HEK293 (cell line): ENCODE measurements around the gene CC2D1B.
A peak's percentile ranks its signal among the peaks of the same experiment; 100 is the strongest.

Experiments used
- CTCF ChIA-PET: fragments of 350-600 bp; formaldehyde crosslinking; extraction: SDS; loops from one replicate; lab custom pipeline; 2021; ENCODE audit warnings: antibody characterized with exemption; lab: Yijun Ruan, JAX
- POLR2A ChIA-PET: fragments of 300-600 bp; formaldehyde crosslinking; extraction: SDS; loops from one replicate; lab custom pipeline; 2020; ENCODE audit warnings: antibody characterized with exemption, inconsistent platforms; lab: Yijun Ruan, JAX
- H3K27ac ChIP-seq: fragments of 200-500 bp; sonication (Bioruptor generic); 2 replicates; pipeline ENCODE4 v1.5.1; 2014; ENCODE audit warnings: low read depth, low read length, control low read depth, inconsistent platforms; ENCODE audit errors: extremely low read depth
- H3K36me3 ChIP-seq, 2 experiments: fragments of 200-500 bp in 1 of 2; sonication (Bioruptor generic) in 1 of 2; 1 replicate in 1 of 2; 2 replicates in 1 of 2; pipeline ENCODE4 v1.5.1; 2014 to 2017; ENCODE audit warnings: inconsistent platforms in 2 of 2, low read length in 2 of 2; ENCODE audit not compliant: control insufficient read depth in 2 of 2, insufficient read depth in 1 of 2
- H3K4me1 ChIP-seq: fragments of 200-500 bp; sonication (Bioruptor generic); 2 replicates; pipeline ENCODE4 v1.5.1; 2014; ENCODE audit warnings: mild to moderate bottlenecking, low read length, inconsistent platforms; ENCODE audit not compliant: control insufficient read depth, insufficient read depth
- H3K4me3 ChIP-seq: 2 replicates; pipeline ENCODE4 v1.5.1; 2011; ENCODE audit warnings: low read depth, mild to moderate bottlenecking, control low read depth, low read length, moderate library complexity
- H3K9me3 ChIP-seq: fragments of 200-500 bp; sonication (Bioruptor generic); 2 replicates; pipeline ENCODE4 v1.5.1; 2014; ENCODE audit warnings: low read depth, low read length, inconsistent platforms; ENCODE audit not compliant: control insufficient read depth, insufficient read depth
- BCL6B ChIP-seq: fragments of 450-650 bp; formaldehyde crosslinking; IDR thresholded peaks from 2 replicates; pipeline ENCODE4 v1.5.1; 2017; ENCODE audit warnings: missing biosample characterization, missing genetic modification characterization
- GLIS1 ChIP-seq: fragments of 450-650 bp; formaldehyde crosslinking; IDR thresholded peaks from 2 replicates; pipeline ENCODE4 v1.5.1; 2016; ENCODE audit warnings: missing biosample characterization, missing genetic modification characterization
- GLIS2 ChIP-seq: fragments of 450-650 bp; formaldehyde crosslinking; IDR thresholded peaks from 2 replicates; pipeline ENCODE4 v1.5.1; 2016; ENCODE audit warnings: missing biosample characterization, missing genetic modification characterization
- INSM2 ChIP-seq: fragments of 450-650 bp; formaldehyde crosslinking; IDR thresholded peaks from 2 replicates; pipeline ENCODE4 v1.5.1; 2016; ENCODE audit warnings: missing biosample characterization, missing genetic modification characterization
- MYNN ChIP-seq: fragments of 450-650 bp; formaldehyde crosslinking; IDR thresholded peaks from 2 replicates; pipeline ENCODE4 v1.5.1; 2016; ENCODE audit warnings: missing biosample characterization, missing genetic modification characterization, borderline replicate concordance
- PRDM1 ChIP-seq: fragments of 450-650 bp; formaldehyde crosslinking; IDR thresholded peaks from 2 replicates; pipeline ENCODE4; 2016; ENCODE audit warnings: missing biosample characterization, missing genetic modification characterization
- PRDM10 ChIP-seq: fragments of 450-650 bp; formaldehyde crosslinking; IDR thresholded peaks from 2 replicates; pipeline ENCODE4 v1.5.1; 2016; ENCODE audit warnings: missing biosample characterization, missing genetic modification characterization
- PRDM6 ChIP-seq: fragments of 450-650 bp; formaldehyde crosslinking; IDR thresholded peaks from 2 replicates; pipeline ENCODE4 v1.5.1; 2017; ENCODE audit warnings: missing biosample characterization, missing genetic modification characterization
- SP7 ChIP-seq: fragments of 450-650 bp; formaldehyde crosslinking; IDR thresholded peaks from 2 replicates; pipeline ENCODE4 v1.5.1; 2016; ENCODE audit warnings: missing biosample characterization, missing genetic modification characterization
- YY1 ChIP-seq: fragments of 450-650 bp; formaldehyde crosslinking; IDR thresholded peaks from 2 replicates; pipeline ENCODE4 v1.5.1; 2018; ENCODE audit warnings: missing biosample characterization, missing genetic modification characterization
- ZBTB17 ChIP-seq: fragments of 450-650 bp; formaldehyde crosslinking; IDR thresholded peaks from 2 replicates; pipeline ENCODE4 v1.5.1; 2016; ENCODE audit warnings: missing biosample characterization, missing genetic modification characterization
- ZBTB20 ChIP-seq: fragments of 450-650 bp; formaldehyde crosslinking; IDR thresholded peaks from 2 replicates; pipeline ENCODE4 v1.5.1; 2016; ENCODE audit warnings: missing biosample characterization, missing genetic modification characterization
- ZBTB8A ChIP-seq: fragments of 450-650 bp; formaldehyde crosslinking; IDR thresholded peaks from 2 replicates; pipeline ENCODE4 v1.5.1; 2016; ENCODE audit warnings: missing biosample characterization, missing genetic modification characterization
- ZEB2 ChIP-seq: fragments of 450-650 bp; formaldehyde crosslinking; IDR thresholded peaks from 2 replicates; pipeline ENCODE4 v1.5.1; 2016; ENCODE audit warnings: missing biosample characterization, missing genetic modification characterization
- ZFP37 ChIP-seq: fragments of 450-650 bp; formaldehyde crosslinking; IDR thresholded peaks from 2 replicates; pipeline ENCODE4 v1.5.1; 2016; ENCODE audit warnings: missing biosample characterization, missing genetic modification characterization
- ZNF223 ChIP-seq: fragments of 450-650 bp; formaldehyde crosslinking; IDR thresholded peaks from 2 replicates; pipeline ENCODE4 v1.5.1; 2016; ENCODE audit warnings: missing biosample characterization, missing genetic modification characterization
- ZNF302 ChIP-seq: fragments of 450-650 bp; formaldehyde crosslinking; IDR thresholded peaks from 2 replicates; pipeline ENCODE4 v1.5.1; 2016; ENCODE audit warnings: missing biosample characterization, missing genetic modification characterization, low read depth
- ZNF341 ChIP-seq: fragments of 450-650 bp; formaldehyde crosslinking; IDR thresholded peaks from 2 replicates; pipeline ENCODE4; 2016; ENCODE audit warnings: low read depth, missing biosample characterization, missing genetic modification characterization
- ZNF362 ChIP-seq: fragments of 450-650 bp; formaldehyde crosslinking; IDR thresholded peaks from 2 replicates; pipeline ENCODE4 v1.5.1; 2016; ENCODE audit warnings: missing biosample characterization, missing genetic modification characterization
- ZNF394 ChIP-seq: fragments of 450-650 bp; formaldehyde crosslinking; IDR thresholded peaks from 2 replicates; pipeline ENCODE4 v1.5.1; 2016; ENCODE audit warnings: missing biosample characterization, missing genetic modification characterization, mild to moderate bottlenecking, moderate library complexity, borderline replicate concordance
- ZNF548 ChIP-seq: fragments of 450-650 bp; formaldehyde crosslinking; IDR thresholded peaks from 2 replicates; pipeline ENCODE4 v1.5.1; 2016; ENCODE audit warnings: missing biosample characterization, missing genetic modification characterization
- ZNF600 ChIP-seq: fragments of 450-650 bp; formaldehyde crosslinking; IDR thresholded peaks from 2 replicates; pipeline ENCODE4 v1.5.1; 2016; ENCODE audit warnings: missing biosample characterization, missing genetic modification characterization
- ZNF830 ChIP-seq: fragments of 450-650 bp; IDR thresholded peaks from 2 replicates; pipeline ENCODE4 v1.5.0; 2018; ENCODE audit warnings: missing biosample characterization, missing genetic modification characterization, low read depth, mild to moderate bottlenecking, moderate library complexity
- ZNF843 ChIP-seq: fragments of 450-650 bp; formaldehyde crosslinking; IDR thresholded peaks from 2 replicates; pipeline ENCODE4 v1.5.1; 2016; ENCODE audit warnings: missing biosample characterization, missing genetic modification characterization
- ZSCAN23 ChIP-seq: fragments of 450-650 bp; formaldehyde crosslinking; IDR thresholded peaks from 2 replicates; pipeline ENCODE4 v1.5.1; 2016; ENCODE audit warnings: missing biosample characterization, missing genetic modification characterization

The CC2D1B gene

GRCh38 chr1:52404116-52404974 is 38.3 kb upstream of the CC2D1B start, which contains the start of the genes ORC1 and PRPF38A (continued):
- TF ChIP-seq PRDM1 (tag by site-specific recombination) (peak; percentile 82; the same call in 1 of the 2 replicates), SP7 (tag by site-specific recombination) (peak; percentile 15), ZNF830 (tag by site-specific recombination) (no peak), ZEB2 (tag by site-specific recombination) (peak; percentile 72; the same call in 1 of the 2 replicates), ZBTB17 (tag by site-specific recombination) (peak; percentile 88), ZNF548 (tag by site-specific recombination) (no peak)

- CTCF ChIA-PET: interaction anchor here (0.5 to 1.2 kb wide), 5 partner anchors 150 to 1148 kb away, joined by 3 to 5 read pairs (median 3); partner anchors contain the start of gene TUT4
- TF ChIP-seq INSM2 (tag by site-specific recombination) (no peak), ZNF394 (tag by site-specific recombination) (0 out of 2 replicates have a peak, but pooled peaks have one; percentile 5), ZNF600 (tag by site-specific recombination) (peak; percentile 87), GLIS1 (tag by site-specific recombination) (peak; percentile 74), ZNF362 (tag by site-specific recombination) (peak; percentile 70), YY1 (tag by site-specific recombination) (no peak), BCL6B (tag by site-specific recombination) (0 out of 2 replicates have a peak, but pooled peaks have one; percentile 8), MYNN (peak; percentile 81), PRDM10 (peak; percentile 93), ZNF223 (tag by site-specific recombination) (no peak), ZNF302 (tag by site-specific recombination) (no peak), ZNF843 (tag by site-specific recombination) (0 out of 2 replicates have a peak, but pooled peaks have one; percentile 8), ZNF341 (tag by site-specific recombination) (peak; percentile 95), PRDM6 (tag by site-specific recombination) (no peak), ZSCAN23 (tag by site-specific recombination) (no peak), GLIS2 (tag by site-specific recombination) (peak; percentile 85; the same call in 1 of the 2 replicates), ZBTB20 (tag by site-specific recombination) (peak; percentile 69), ZFP37 (peak; percentile 73; the same call in 1 of the 2 replicates), ZBTB17 (tag by site-specific recombination) (peak; percentile 82), ZBTB8A (tag by site-specific recombination) (peak; percentile 73)
Measured at GRCh38 chr1:52403566-52404115, 37.6 kb upstream of the CC2D1B start.

More at GRCh38 chr1:52403566-52404115, 37.6 kb upstream of the CC2D1B start:
- POLR2A ChIA-PET: interaction anchor here (0.6 to 2.2 kb wide), 16 partner anchors 8 to 441 kb away, joined by 3 to 22 read pairs (median 4); partner anchors contain the start of genes BTF3L4, TUT4 and TXNDC12
- Histone ChIP-seq H3K36me3 (peaks cover 15 to 61% of the 10 kb centered on the region in 2 experiments; a peak in 2 of 3 replicates), H3K4me3 (peak overlapping the region; percentile 83), H3K4me1 (no peaks in the 10 kb centered on the region), H3K27ac (peak overlapping the region; percentile 66), H3K9me3 (no peaks in the 10 kb centered on the region)
